Activated CD4-positive, alpha-beta T cell treated with anti-CD3 and anti-CD28 coated beads, Interleukin-2, amount 10 ng/mL, durations not matched to agents 7 days and 5 days (primary cell): ENCODE data around the gene PNCK. TPM values are rescaled to one million over a fixed set of nuclear protein-coding genes. Genes with fewer than 3 reads are reported as not detected.
"Not testable (repeated sequence)": the region's sequence is repeated elsewhere in the genome, so short reads cannot be mapped to it uniquely, and the experiment has no call there.

ENCODE experiments used
- CTCF ChIA-PET: fragments of 350-600 bp; sonication (Branson Sonifier 250); formaldehyde crosslinking; loops from one replicate; lab custom pipeline; 2021; ENCODE audit warnings: antibody characterized with exemption; lab: Charles Lee
- POLR2A ChIA-PET: fragments of 350-600 bp; sonication (Branson Sonifier 250); formaldehyde crosslinking; loops from one replicate; lab custom pipeline; 2021; ENCODE audit warnings: antibody characterized with exemption; lab: Charles Lee
- DNase-seq: peaks from one replicate; pipeline ENCODE4 v3.0.0-alpha.2; 2020
- H3K27ac Mint-ChIP-seq: one replicate; pipeline ENCODE4 v1.8.0; 2021; ENCODE audit warnings: mild to moderate bottlenecking, moderate library complexity, mixed read lengths
- H3K27me3 Mint-ChIP-seq: one replicate; pipeline ENCODE4 v1.8.0; 2021; ENCODE audit warnings: mixed read lengths
- H3K36me3 Mint-ChIP-seq: one replicate; pipeline ENCODE4 v1.8.0; 2021; ENCODE audit warnings: low read depth, mixed read lengths
- H3K4me1 Mint-ChIP-seq: one replicate; pipeline ENCODE4 v1.8.0; 2021; ENCODE audit warnings: mixed read lengths
- H3K4me3 Mint-ChIP-seq: one replicate; pipeline ENCODE4 v1.8.0; 2021; ENCODE audit warnings: mild to moderate bottlenecking, moderate library complexity, mixed read lengths
- H3K9me3 Mint-ChIP-seq: one replicate; pipeline ENCODE4 v1.8.0; 2021; ENCODE audit warnings: mixed read lengths
- total RNA-seq, 2 experiments: library from RNA; stranded (reverse); gene quantifications; one replicate each; pipeline ENCODE4 v1.2.3, GENCODE V29; 2021

The PNCK gene
- total RNA-seq, 2 experiments from 2014 or later: not detected

DNA sequence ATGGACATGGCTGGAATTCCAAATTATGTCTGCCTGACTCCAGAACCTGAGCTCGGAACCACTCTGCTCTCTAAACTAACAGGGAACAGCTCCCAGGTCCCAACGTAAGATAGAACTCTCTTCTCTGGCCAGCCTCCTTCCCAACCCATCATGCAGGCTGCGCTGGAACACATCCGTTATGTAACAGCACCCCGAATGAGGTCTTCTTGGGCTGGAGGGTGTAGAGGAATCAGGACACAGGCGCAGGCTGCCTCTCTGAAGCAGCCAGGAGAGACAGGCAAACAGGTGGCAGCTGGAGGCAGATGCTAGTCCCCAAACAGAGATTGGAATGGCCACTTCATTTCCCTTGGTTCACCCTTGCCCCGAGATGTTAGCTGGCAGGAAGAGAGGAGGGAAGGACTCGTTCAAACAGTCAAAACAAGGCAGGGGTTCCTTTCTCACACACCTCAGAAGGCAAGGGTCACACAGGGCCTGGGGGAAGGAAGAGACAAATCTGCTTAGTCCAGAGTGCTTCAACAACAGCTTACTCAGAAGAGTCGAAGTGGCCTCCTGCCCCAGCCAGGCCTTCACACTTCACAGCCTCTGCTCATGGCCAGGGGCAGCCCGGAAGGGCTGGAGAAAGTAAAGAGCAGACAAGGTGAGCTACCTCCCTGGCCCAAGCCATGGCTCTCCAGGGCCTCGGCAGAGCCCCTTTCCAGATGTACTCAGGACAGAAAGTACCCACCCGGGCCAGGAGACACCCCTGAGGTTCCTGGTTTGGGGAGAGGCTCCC lies 31.2 kb upstream of the PNCK start:
- POLR2A ChIA-PET, H3K4me3 Mint-ChIP-seq, H3K27me3 Mint-ChIP-seq, H3K36me3 Mint-ChIP-seq, H3K4me1 Mint-ChIP-seq, H3K9me3 Mint-ChIP-seq, CTCF ChIA-PET, DNase-seq: not testable (repeated sequence)
- peak overlapping the region; percentile 50 for H3K27ac Mint-ChIP-seq

- Mint-ChIP-seq H3K27ac (no peak overlapping the region), H3K9me3 (no peaks in the 10 kb centered on the region), H3K4me1 (peaks cover 7% of the 10 kb centered on the region), H3K4me3 (no peak overlapping the region), H3K36me3 (no peaks in the 10 kb centered on the region), H3K27me3 (no peaks in the 10 kb centered on the region)
- POLR2A ChIA-PET: no interaction called here
- CTCF ChIA-PET: no interaction called here
- DNase-seq: no peak
Observed at GRCh38 chrX:153704021-153704526, 30.5 kb upstream of the PNCK start.

GRCh38 chrX:153703036-153703370 lies 29.4 kb upstream of the PNCK start:
- Mint-ChIP-seq H3K36me3 (no peaks in the 10 kb centered on the region), H3K4me3 (no peak overlapping the region), H3K9me3 (no peaks in the 10 kb centered on the region), H3K27ac (no peak overlapping the region), H3K4me1 (no peaks in the 10 kb centered on the region), H3K27me3 (no peaks in the 10 kb centered on the region)
- POLR2A ChIA-PET: no interaction called here
- CTCF ChIA-PET: interaction anchor here (1.3 kb wide), 1 partner anchor 12 kb away, joined by 3 read pairs; no protein-coding TSS in a partner anchor
- no peak for DNase-seq

- H3K9me3 Mint-ChIP-seq: no peaks in the 10 kb centered on the region
- ChIA-PET POLR2A (no interaction called here), CTCF (interaction anchor here (1.3 kb wide), 1 partner anchor 13 kb away, joined by 3 read pairs; no protein-coding TSS in a partner anchor)
- no peak for DNase-seq
- no peak overlapping the region for H3K27ac Mint-ChIP-seq
- H3K36me3 Mint-ChIP-seq: peaks cover 3% of the 10 kb centered on the region
- H3K4me3 Mint-ChIP-seq: no peak overlapping the region
- no peaks in the 10 kb centered on the region for H3K4me1 Mint-ChIP-seq
- no peaks in the 10 kb centered on the region for H3K27me3 Mint-ChIP-seq
Observed at GRCh38 chrX:153702336-153703035, 28.9 kb upstream of the PNCK start.

DNA sequence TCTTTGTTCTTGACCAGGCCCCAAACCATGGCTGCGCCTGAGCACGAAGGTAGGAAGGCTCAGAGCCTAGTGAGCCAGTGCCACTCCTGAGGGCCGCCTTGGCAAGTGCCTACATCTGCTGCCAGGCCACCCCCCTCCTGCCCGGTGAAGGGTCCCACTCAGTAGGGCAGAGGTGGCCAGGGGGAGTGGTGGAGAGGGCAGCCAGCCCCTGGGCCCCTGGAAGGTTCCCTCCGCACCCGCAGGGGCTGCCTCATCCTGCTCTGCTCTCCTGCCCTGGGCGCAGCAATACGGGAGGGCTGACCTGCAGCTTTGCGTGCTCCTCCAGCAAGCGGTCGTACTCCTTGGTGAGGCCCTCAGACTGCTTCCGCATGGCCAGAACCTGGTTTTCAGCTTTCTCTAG lies 28.1 kb upstream of the PNCK start:
- ChIA-PET POLR2A (no interaction called here), CTCF (interaction anchor here (1.6 kb wide), 1 partner anchor 19 kb away, joined by 3 read pairs; no protein-coding TSS in a partner anchor)
- Mint-ChIP-seq H3K4me1 (no peaks in the 10 kb centered on the region), H3K27ac (no peak overlapping the region), H3K27me3 (no peaks in the 10 kb centered on the region), H3K36me3 (peaks cover 10% of the 10 kb centered on the region), H3K4me3 (no peak overlapping the region), H3K9me3 (no peaks in the 10 kb centered on the region)
- no peak for DNase-seq

- H3K27me3 Mint-ChIP-seq: no peaks in the 10 kb centered on the region
- peaks cover 10% of the 10 kb centered on the region for H3K36me3 Mint-ChIP-seq
- H3K4me1 Mint-ChIP-seq: no peaks in the 10 kb centered on the region
- H3K9me3 Mint-ChIP-seq: no peaks in the 10 kb centered on the region
- H3K4me3 Mint-ChIP-seq: no peak overlapping the region
- ChIA-PET POLR2A (no interaction called here), CTCF (interaction anchor here (1.6 kb wide), 1 partner anchor 19 kb away, joined by 3 read pairs; no protein-coding TSS in a partner anchor)
- no peak for DNase-seq
- H3K27ac Mint-ChIP-seq: no peak overlapping the region
Observed at GRCh38 chrX:153700967-153701366, 27.4 kb upstream of the PNCK start.

GRCh38 chrX:153700376-153700945 lies 26.8 kb upstream of the PNCK start:
- Mint-ChIP-seq H3K4me1 (no peaks in the 10 kb centered on the region), H3K27me3 (no peaks in the 10 kb centered on the region), H3K4me3 (no peak overlapping the region), H3K36me3 (peaks cover 10% of the 10 kb centered on the region), H3K27ac (no peak overlapping the region), H3K9me3 (no peaks in the 10 kb centered on the region)
- POLR2A ChIA-PET: no interaction called here
- DNase-seq: no peak
- CTCF ChIA-PET: interaction anchor here (1.6 kb wide), 1 partner anchor 20 kb away, joined by 3 read pairs; no protein-coding TSS in a partner anchor

- H3K27me3 Mint-ChIP-seq, POLR2A ChIA-PET, H3K4me1 Mint-ChIP-seq, H3K27ac Mint-ChIP-seq, H3K4me3 Mint-ChIP-seq, H3K36me3 Mint-ChIP-seq, DNase-seq, H3K9me3 Mint-ChIP-seq: not testable (repeated sequence)
- CTCF ChIA-PET: interaction anchor here (0.6 kb wide), 1 partner anchor 97 kb away, joined by 3 read pairs; no protein-coding TSS in a partner anchor
Observed at GRCh38 chrX:153699784-153700371, 26.3 kb upstream of the PNCK start.

- not testable (repeated sequence) for H3K4me1 Mint-ChIP-seq
Observed at GRCh38 chrX:153699210-153699783, 25.7 kb upstream of the PNCK start.

DNA sequence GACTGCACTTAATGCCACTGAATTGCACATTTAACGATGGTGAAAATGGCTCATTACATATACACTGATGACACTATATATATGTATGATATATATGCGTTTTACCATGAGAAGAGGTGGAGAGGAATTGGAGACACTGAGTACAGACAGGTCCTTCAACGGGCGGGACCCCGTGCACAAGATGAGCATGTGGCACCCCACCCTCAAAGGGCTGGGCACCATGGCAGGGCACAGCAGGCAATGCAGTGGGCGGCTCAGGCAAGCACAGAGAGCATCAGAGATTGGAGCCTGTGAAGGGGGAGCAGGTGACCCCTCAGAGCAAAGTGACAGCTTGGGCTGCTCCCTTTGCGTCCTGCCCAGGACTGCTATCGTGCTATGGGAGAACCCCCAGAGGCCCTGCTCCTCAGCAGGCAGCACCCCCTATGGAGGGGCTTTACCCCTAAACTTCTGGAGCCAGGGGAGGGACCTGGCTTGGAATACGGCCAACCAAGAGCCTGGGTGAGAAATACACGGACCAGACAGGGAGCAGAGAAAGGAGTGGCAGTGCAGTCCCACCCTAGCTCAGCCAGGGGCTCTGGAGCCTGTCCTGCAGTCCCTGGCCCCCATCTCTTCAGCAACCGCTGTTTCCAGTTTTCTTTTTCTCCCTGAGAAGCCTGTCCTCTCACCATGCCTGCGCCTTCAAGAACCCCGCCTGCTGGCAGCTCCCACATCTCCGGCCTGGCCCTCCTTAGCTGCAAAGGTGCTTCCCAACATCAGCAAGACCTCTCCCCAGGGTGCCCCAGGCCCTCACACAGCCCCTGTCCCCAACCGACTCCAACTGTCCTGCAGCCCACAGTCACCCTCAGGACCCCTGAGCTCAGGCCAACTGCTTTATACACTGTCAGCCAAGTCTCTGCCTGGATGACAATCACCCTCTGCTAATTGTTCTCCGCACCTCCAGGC lies 24.6 kb upstream of the PNCK start:
- Mint-ChIP-seq H3K27ac (no peak overlapping the region), H3K27me3 (no peaks in the 10 kb centered on the region), H3K36me3 (peaks cover 10% of the 10 kb centered on the region), H3K9me3 (no peaks in the 10 kb centered on the region), H3K4me3 (no peak overlapping the region), H3K4me1 (no peaks in the 10 kb centered on the region)
- ChIA-PET POLR2A (no interaction called here), CTCF (no interaction called here)
- DNase-seq: no peak

More at GRCh38 chrX:153699210-153699783, 25.7 kb upstream of the PNCK start:
- H3K4me3 Mint-ChIP-seq, H3K9me3 Mint-ChIP-seq, H3K36me3 Mint-ChIP-seq, H3K27me3 Mint-ChIP-seq, DNase-seq, H3K27ac Mint-ChIP-seq, POLR2A ChIA-PET: not testable (repeated sequence)
- CTCF ChIA-PET: interaction anchor here (0.6 kb wide), 1 partner anchor 96 kb away, joined by 3 read pairs; no protein-coding TSS in a partner anchor

- H3K4me3 Mint-ChIP-seq, H3K27me3 Mint-ChIP-seq, POLR2A ChIA-PET, DNase-seq, H3K36me3 Mint-ChIP-seq, H3K9me3 Mint-ChIP-seq, H3K4me1 Mint-ChIP-seq, H3K27ac Mint-ChIP-seq, CTCF ChIA-PET: not testable (repeated sequence)
Observed at GRCh38 chrX:153696986-153697722, 23.5 kb upstream of the PNCK start.
